Measurements from ENCODE around the gene PGAP6.
"Not testable (repeated sequence)": the region's sequence is repeated elsewhere in the genome, so short reads cannot be mapped to it uniquely, and the experiment has no call there.

Gene PGAP6

DNA sequence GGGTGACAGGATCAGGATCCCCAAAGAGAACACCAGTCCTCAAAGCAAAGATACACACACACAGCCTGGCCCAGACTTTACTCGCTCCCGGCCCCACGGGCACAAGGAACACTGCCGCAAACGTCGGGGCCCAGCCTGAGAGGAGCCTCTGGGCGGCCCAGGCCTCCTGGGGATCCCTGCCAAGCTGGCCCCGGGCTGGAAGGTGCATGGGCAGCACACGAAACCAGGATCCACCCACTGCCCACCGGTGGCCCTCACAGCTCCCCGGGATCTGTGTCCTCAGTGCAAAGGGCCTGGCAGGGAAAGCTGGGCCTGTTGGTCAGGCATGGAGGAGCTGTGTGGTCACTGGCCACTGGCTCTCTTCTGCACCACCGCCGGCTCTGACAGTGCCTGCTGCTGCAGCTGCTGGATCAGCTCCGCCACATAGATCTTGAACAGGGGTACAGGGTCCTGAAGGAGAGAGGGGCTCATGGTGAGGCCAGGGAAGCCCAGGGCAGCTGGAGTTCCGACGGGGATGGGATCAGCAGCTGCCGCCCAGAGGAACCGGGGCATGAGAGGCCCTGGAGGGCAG is 14.4 kb downstream of the PGAP6 start:
- no peak for DNase-seq (ENCODE audit: low read depth, low spot score)

DNA sequence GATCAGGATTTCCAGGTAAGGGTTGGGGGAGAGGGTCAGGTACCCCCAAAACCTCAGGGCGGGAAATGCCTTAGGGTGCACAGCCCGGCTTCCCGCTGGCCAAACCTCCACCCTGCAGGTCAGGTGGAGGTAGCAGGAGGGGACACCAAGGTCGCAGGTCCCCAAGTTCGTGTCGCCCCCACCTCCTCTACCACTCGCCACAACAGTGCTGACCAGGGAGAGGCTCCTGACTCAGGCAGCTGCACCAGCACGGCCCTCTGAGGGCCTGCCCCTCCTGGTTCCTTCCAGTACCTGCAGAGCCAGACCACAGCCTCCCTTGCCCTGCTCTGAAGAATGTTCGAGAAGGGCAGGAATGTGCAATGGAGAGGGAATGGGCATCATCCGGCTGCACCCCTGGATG is 15.3 kb downstream of the PGAP6 start:
- no peak for DNase-seq (ENCODE audit: low read depth, low spot score)

DNA sequence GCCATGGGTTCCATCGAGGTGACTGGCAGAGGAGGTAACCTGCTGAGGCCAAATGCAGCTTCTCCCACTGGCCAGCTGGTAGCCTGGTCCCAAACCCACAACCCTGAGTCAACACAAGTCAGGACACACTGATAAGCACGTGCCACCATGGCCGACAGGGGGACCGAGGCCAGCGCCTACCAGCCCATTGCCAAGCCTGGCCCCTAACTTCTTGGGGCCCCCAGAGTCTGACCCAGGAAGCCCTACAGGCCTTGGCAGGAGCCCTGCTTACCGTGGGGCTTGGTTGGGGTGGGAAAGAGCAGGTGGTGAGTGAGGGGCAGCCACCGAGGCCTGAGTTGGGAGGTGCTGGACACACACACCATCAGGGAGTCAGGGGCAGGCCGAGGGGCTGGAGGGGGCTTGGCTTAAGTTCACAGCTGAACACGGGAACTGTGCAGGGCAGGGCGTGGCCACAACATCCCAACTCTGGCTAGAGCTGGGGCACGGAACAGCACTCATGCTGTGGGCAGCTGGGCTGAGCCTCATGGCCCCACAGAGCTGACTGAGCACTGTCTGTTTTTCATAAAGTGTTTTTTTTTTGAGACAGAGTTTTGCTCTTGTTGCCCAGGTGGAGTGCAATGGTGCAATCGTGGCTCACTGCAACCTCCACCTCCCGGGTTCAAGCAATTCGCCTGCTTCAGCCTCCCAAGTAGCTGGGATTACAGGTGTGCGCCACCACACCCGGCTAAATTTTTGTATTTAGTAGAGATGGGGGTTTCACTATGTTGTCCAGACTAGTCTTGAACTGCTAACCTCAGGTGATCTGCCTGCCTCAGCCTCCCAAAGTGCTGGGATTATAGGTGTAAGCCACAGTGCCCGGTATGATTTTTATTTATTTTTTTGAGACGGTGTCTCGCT is 16.9 kb downstream of the PGAP6 start:
- no peak for DNase-seq (ENCODE audit: low read depth, low spot score)

DNA sequence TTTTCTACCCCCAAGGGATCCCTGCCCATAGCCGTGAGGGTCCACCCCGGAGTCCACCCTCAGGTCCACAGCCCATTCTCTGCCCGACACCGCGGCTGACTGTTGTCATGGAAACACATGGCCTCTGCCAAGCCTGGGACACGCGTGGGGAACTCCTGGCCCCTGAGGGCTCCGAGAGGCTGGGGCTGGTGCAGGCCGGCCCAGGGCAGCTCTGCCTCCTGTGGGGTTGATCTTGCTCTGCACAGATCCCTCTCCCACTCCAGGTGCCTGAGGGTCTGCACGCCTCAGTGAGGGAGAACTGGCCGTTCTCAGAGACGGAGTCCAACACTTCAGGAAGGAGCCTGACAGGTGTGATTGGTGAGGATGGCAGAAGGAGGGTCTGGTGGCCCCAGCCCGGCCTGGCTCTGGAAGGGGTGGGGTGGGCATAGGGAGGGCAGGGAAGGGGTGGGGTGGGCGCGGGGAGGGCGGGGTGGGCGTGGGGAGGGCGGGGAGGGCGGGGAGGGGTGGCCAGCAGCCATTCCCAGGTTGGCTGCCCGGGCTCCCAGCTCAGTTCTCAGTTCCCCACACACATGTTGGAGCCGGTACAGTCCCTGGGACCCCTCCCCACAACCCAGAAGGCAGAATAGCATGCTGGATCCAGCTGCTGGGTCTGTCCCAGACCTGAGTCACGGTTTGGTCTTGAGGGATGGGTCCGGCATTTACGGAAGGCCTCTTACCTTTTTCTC is 17.9 kb downstream of the PGAP6 start:
- no peak for DNase-seq (ENCODE audit: low read depth, low spot score)

DNA sequence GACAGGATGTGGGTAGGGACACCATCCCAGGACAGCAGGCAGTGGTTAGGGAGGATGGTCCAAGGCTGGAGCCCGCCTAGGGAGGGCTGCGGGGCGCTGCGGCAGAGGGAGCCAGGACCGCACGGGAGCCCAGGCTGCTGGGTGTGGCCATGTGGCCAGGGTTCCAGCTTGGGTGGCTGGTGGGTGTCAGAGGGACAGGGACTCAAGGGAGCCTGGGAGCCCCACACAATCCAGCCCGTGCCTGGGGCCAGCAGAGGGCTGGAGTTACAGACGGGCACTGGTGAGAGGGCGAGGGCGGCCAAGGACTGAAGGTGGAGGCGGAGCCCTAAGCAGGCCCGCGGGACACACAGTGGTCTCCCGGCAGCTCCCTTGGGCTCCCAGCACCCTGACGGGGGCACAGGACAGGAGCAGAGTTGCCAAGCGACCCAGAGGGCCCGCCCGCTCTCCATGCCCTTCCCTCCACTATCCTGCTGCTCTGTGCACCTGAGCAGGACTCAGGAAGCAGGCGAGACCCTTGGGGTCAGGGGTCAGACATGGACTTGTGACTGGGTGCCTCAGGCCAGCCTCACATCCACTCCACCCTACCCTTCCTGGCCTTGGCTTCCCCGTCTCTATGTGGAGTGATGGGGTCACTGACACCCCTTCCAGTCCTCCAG is 18.5 kb downstream of the PGAP6 start:
- no peak for DNase-seq (ENCODE audit: low read depth, low spot score)

DNA sequence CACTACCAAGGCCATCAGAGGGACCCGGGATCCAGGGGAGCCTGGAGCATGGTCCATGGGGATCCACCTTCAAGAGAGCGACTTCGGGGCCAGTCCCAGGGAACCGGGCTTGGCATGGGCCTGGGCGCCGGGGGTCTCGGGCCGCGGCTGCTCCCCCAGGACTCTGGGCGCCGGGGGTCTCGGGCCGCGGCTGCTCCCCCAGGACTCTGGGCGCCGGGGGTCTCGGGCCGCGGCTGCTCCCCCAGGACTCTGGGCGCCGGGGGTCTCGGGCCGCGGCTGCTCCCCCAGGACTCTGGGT is 19.1 kb downstream of the PGAP6 start:
- not testable (repeated sequence) for DNase-seq (ENCODE audit: low read depth, low spot score)

DNA sequence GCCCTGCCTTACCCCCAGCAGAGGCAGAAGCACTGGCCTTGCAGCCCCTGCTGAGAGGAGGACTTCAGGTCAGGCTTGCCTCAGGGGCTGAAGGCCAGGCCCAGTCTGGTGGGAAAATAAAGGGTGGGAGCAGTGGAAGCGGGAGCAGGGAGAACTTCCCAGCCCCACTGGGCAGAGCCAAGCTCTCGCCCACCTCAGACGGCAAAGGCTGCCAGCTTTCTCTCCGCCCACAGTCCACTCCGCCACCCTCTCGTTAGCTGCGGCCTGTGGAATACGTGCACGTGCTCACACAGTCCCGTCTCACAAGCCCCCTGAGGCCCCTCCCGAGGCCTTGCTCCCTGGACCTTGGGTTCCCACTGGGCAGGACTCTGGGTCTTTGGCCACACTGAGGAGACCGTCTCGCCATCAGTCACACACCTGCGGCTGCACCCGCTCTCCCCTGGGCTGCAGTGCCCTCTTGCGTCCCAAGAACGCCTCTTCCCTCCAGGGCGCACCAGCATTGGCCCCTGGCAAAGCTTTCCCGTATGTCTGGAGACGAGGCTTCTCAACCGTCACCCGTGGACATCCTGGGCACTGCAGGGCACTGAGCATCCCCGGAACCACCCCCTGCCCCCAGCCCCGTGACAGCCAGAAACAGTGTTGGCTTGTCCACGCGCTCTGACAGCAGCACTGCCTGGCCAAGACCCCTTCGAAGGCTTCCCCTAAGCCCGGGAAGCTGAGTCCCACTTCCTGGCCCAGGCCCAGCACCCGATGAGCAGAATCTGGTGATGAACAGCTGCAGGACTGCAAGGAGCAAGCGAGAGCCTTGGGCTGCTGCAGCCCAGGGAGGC is 19.7 kb downstream of the PGAP6 start:
- DNase-seq (ENCODE audit: low read depth, low spot score) = no peak

DNA sequence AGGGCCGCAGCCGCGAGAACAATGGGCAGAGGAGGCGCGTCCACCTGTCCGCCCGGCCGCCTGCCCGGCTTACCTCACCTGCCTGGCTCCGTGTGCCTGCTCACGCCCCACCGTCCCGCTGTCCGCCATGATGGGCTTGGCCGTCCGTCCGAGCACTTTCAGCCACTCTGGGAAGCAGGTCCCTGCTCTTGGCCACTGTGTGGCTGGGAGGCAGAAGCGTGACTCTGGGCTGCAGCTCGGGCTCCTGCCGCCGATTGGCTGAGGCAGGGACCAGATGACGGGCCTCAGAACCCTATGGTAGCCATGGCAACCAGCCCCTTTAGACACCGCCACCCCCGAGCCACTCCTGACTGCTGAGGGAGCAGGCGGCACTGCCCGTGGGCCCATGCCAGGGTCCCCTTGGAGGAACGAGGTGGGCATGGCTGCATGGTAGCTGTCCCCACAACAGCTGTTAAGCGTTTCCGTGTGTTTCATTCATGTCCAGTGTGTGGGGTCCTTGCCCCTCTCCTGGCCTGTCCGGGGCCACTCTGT is 20.4 kb downstream of the PGAP6 start:
- no peak for DNase-seq (ENCODE audit: low read depth, low spot score)

DNA sequence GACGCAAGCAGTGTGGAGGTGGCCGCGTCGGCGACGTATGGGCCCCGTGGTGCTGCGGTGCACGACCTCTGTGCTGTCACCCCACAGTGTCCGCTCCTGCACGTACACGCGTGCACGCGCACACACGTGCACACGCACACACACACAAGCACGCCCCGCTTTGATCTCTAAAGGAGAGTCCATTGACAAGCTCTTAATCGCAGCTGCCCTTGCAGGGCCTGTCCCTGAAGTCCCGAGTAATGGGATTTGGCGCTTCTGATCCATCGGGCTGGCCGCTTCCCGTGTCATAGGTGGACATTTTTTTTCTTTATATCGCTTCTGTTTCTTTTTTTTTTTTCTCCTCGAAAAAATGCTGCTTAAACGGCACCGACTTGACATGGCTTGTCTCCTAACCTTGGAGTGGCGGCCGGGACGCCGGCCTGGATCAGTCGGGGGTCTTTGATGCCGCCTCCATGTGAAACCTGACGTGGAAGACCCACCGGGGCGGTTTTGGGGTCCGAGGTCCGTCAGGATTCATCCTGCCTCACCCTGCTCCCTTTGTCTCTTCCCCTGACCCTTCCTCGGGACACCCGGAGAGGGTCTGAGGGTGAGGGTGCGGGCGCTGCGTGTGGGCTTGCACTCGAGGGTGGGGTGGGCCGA is 21.0 kb downstream of the PGAP6 start:
- no peak for DNase-seq (ENCODE audit: low read depth, low spot score)

DNA sequence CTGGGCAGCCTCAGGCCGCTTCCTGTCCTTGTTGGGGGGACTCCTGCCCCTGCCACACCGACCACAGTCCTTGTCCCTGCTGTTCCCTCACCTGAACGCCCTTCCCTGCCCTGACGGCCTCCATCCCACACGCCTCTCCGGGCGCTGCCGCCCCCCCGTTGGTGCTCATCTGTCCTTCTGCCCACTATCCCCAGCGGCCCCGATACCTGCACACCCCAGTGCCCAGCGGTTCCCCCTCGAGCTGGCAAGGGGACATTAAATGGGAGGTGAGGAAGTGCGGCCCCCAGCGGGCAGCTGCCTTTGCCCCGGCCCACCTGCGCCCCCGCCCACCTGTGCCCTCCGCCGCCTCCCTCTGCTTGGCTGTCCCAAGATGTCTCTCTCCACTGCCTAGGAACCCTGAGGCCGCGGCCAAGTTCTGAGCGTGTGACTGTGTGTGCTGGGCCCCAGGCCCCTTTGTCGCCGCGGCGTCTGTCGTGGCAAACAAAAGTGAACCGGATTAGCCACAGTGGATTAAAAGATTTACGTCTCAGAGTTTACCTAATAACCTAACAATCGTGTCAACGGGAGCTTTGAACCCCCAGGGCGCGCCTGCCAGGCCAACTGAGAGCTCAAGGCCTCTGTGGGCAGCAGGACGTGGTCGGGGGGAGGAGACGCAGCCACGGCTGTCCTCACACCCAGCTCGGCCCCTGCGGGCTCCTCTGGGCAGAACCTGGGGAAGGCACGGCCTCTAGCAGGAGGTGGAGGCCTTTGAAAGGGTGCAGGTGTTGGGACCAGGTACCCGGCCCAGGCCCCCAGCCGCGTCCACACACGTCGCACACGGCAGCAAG is 21.7 kb downstream of the PGAP6 start:
- DNase-seq (ENCODE audit: low read depth, low spot score) = no peak

DNA sequence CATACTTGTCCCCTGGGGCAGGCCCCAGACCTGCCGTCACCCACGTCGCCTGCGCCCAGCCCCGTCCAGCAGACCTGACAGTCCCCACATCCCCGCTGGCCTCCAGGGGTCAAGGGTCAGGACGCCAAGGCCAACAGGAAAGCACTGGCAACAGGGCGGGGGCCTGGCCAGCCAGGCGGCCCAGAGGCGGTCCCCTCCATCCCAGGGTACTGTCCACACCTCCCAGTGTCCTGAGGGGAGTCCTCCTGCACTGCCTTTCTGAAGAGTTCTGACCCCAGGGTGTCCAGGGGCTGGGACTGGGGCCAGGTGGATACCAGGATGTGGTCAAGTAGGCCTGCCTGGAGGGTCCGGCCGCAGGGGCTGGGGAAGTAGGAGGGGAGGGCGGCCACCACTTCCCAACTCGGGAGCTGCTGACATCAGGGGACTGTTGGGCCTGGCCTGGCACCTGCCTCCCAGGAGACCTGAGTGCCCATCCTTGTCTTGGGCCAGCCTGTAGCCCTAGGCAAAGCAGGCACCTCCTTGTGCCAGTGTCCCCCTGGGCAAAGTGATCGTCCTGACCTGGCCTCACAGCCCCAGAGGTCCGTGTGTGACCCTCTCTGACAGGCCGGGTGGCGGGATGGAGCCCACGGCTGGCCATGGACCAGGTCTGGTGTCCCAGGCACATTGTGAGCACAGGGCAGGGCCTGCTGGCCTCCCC is 22.6 kb downstream of the PGAP6 start:
- no peak for DNase-seq (ENCODE audit: low read depth, low spot score)

DNA sequence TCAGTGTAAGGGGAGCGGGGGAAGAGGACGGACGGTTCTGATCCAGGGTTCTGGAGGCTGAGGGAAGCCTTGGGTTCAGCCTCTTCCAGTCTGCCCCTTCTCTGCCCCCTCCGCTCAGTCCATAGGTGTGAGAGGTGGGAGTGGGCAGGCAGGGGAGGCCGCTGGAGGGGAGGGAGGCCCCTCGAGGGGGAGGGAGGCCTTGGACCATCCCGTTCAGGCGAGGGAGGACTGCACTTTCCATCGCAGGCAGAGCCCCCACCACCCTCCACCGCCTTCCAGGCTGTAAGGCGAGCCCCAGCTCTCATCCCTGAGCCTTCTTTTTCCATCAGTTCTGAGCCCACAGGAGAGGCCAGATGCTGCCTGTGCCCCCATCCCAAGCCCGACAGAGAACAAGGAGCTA is 25.0 kb downstream of the PGAP6 start:
- DNase-seq (ENCODE audit: low read depth, low spot score) = no peak

DNA sequence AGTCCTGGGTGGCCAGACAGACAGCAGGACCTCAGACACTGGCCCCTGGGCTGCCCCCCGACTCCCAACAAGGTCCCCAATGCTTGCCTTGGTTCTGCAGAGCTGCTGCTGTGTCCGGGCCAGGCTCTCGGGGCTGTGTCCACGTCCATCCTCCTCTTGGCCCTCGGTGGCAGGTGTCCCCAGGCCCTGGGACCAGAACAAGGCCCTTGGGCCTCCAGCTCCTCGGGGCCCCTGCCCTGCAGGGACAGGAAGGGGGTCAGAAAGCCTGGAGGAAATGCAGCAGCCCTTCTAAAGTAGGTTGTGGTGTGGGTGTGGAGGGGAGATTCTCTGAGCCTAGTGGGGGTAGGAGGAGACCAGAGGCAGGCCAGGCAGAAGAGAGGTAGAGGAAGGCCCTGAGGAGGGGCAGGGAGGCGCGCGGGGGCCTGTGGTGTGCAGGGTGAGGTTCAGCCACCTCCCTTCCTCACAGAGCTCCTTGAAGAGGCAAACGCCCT is 26.8 kb downstream of the PGAP6 start:
- no peak for DNase-seq (ENCODE audit: low read depth, low spot score)

DNA sequence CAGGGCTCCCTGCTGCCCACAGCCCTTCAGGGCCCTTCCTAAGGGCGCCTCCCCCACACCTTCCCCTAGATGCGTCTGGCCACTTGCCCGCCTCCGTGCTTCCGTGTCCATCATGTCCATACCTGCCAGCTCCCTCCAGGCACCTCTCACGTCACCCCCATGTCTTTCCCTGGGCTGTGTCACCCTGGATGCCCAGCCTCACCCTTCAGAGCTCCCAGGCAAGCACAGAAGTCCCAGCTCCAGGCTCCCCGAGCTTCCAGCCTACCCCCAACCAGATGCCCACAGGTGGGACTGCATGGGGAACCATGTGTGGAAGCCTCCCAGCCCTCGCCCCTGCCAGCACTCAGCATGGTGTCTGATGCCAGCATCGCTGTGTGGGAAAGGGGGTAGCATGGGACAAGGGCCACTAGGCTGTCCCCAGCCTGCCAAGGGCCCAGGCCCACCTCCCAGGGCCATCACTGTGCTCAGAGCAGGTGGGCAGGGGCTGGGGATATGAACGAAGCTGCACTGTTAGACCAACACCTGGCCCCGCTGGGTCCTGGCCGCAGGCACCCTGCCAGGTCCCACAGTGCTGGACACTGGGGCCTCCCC is 27.4 kb downstream of the PGAP6 start:
- DNase-seq (ENCODE audit: low read depth, low spot score) = no peak

DNA sequence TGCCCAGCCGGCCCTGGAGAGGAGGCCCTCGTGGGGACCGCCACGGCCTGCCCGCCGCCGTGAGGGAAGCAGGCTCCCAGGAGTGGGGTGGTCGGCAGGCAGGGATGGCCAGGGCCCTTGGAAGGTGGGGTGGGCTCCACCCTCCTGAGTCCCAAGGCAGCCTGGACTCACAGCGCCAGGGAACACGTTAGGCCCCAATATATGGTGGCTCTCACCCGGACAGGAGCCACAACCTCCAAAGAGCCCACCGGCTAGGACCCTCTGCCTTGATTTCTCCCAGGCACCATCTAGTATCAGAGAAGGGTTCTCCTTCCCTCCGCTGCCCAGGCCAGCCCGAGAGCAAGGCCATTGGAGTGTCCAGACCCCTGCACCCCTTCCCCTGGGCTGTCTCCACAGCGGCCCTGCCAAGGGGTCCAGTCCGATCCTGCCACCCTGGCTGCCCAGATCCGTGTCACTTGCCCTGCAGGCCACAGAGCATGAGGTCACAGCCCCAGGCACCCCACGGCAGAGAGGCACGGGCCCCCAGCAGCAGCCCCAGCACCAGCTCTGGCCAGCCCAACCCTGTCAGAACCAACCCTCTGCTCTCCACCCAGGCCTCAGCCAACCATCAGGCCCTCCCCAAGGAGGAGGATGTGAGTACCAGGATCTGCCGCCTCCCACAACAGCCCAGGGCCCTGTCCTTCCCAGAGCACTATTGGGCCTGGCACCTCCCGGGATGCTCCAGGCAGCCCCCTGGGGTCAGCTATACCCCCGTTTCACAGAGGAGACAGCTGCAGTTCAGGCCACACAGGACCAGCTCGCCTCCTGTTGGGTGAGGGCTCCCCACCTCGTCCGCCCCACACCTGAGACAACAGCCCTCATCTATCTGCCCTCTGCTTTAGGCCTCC is 28.1 kb downstream of the PGAP6 start:
- no peak for DNase-seq (ENCODE audit: low read depth, low spot score)

DNA sequence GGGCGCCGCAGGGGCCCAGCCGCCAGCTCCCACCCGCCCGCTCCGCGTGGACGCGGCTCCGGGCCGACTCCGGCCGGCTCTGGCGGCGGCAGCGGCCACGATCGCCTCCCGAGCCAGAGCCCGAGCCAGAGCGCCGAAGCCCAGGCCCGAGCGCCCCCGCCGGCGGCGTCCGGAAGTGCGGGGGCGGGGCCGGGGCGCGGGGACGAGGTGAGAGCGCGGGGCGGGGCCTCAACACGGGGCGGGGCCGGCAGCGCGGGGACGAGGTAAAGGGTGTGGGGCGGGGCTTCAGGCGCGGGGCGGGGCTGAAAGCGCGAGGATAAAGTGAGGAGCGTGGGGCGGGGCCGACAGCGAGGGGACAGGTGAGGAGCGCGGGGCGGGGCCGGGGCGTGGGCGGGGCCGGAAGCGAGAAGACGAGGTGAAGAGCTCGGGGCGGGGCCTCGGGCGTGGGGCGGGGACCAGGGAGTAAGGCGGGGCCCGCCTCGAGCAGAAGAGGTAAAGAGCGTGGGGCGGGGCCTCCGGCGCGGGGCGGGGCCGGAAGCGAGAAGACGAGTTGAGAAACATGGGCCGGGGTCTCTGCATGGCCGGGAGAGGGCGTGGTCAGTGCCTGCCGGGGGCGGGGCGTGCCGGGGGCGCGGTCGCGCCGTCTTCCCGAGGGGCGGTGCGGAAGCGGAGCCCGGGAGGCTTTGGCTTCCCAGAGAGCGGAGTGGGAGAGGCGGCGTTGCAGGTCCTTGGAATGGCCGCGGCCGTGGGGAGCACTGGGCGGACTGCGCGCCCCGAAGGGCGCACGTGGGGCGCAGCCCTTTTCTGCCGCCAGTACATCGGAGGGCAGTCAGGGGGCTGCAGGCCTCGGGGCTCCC is 29.0 kb downstream of the PGAP6 start, which contains the start of gene AXIN1:
AXIN1 (minus strand) TSS at position 177 of the 857 bp plus-strand sequence. CDS start 5,698 bp downstream, outside the sequence.
- peak; percentile 42 for DNase-seq (ENCODE audit: low read depth, low spot score)
